SKM-1 treated with dmso at 0.1 percent for 144 hours (cell line): ENCODE results near the gene LMTK2.

Experiments
- DNase-seq: peaks from one replicate; lab custom pipeline; 2025; ENCODE audit not compliant: unreplicated experiment; lab: John Stamatoyannopoulos, UW

LMTK2 gene

GRCh38 chr7:98106647-98107312 lies at the start of gene LMTK2:
Gene LMTK2, plus strand, starts transcription at chr7:98106862. Its CDS starts 316 bp downstream, at chr7:98107178.
- peak; percentile 86 for DNase-seq

GRCh38 chr7:98057157-98057556 lies 49.5 kb upstream of the LMTK2 start:
- no peak for DNase-seq

DNA sequence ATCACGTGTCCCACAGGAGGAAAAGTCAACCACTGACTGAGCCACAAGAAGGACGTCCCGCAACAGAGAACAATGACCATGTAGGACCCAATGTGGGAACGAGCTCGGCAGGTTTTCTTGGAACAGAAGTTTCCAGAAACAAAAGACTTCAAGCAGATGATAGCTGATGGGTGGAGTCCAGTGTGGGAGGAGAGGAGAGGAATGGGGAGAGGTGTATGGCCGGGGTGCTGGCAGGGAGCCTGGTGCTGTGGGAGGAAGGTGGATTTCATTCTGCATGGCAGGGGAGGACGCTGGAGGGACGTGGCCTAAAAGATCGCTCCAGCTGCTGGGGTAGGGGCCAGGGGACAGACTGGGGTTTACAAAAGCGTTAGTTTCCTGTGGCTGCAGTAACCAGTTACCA lies 48.5 kb upstream of the LMTK2 start:
- DNase-seq, result no peak

DNA sequence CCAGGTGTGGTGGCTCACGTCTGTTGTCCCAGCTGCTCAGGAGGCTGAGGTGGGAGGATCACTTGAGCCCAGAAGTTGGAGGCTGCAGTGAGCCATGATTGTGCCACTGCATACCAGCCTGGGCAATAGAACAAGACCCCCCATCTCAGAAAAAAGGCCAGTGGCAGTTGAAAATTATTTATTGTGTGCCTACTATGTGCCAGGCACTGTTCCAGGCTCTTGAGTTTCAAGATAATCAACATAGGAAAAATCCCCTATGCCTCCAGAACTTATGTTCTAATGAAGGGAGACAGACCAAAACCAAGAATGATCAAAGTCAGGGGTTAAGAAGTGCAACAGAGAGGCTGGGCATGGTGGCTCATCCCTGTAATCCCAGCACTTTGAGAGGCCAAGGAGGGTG lies 42.4 kb upstream of the LMTK2 start:
- DNase-seq, result no peak

DNA sequence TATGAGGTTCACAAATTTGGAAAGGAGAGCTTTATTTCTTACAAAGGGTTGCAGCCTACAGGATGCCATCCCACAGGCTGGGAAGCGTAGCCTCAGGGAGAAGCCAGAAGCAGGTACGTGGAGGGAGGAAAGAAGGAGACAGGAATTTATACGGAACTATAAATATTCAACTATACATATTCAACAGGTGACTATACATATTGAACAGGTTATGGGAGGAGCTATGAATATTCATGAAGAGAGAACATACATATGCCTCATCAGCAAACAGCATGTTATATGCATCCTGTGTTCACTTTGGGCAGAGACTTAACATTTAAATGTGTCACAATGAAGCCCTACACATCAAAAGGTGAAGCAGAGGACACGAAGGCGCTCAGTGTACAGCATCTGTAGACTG lies 40.5 kb upstream of the LMTK2 start:
- no peak for DNase-seq

GRCh38 chr7:98066934-98067507 lies 39.6 kb upstream of the LMTK2 start:
- no peak for DNase-seq

- no peak for DNase-seq
Measured at GRCh38 chr7:98073047-98073446, 33.6 kb upstream of the LMTK2 start.

DNA sequence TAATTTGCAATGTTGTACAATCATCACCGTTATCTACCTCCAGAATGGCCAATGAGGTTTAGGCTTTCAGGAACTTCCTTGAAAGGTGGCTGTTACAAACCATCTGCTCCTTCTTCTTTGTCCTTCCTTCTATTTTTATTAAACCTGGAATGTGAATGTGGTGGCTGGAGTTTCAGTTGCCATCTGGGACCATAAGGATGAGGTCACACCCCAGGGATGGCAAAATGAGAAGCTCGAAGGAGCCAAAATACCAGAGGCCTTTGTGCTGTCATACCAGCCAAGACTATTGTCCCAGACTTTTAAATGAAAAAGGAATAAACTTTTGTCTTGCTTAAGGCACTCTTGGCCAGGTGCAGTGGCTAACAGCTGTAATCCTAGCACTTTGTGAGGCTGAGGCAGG lies 30.9 kb upstream of the LMTK2 start:
- no peak for DNase-seq

GRCh38 chr7:98077762-98078161 lies 28.9 kb upstream of the LMTK2 start:
- DNase-seq, result no peak

DNA sequence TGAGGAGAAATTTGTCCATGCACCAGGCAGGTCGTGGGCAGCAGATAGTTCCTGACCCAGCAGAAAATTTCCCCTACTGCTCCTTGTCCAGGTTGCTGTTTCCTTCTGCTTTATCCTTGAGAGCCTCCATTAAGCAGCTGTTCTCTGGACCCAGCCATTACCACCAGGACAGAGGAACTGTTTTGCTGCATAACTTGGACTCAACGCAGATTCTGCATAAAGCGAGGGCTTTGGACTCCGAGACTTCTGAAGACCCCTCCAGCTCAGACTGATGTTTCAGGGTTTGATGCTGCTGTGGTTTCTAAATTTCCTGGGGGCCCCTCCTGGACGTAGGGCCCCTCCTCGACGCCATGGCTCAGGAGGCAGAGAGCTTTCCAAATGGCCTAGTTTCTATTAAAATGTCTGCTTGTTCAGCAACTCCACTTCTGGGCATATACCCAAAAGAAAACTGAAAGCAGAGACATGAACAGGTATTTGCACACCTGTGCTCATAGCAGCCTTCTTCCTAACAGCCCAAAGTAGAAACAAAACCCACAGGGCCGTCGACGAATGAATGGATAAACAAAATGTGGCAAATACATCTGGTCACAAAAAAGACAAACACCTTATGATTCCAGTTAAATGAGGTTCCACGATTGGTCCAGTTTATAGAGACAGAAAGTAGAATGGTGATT lies 28.3 kb upstream of the LMTK2 start:
- no peak for DNase-seq

GRCh38 chr7:98079891-98080648 lies 26.6 kb upstream of the LMTK2 start:
- DNase-seq, result no peak

DNA sequence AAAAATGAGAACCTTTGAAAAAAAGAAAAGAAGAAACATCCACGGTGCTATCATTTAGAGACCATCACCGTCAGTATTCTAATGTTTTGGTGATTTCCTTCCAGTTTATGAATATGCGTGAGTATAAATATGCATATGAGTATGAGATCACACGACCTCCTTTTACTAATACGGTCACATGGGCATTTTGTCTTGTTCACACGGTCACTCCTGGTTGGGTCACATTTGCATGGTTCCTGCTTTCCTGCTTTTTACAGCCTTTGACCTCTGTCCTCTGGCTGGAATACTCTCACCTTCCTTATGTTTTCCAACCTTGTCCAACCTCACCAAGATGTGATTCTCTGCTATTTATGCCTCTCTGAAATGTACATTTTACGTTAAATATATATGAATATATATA lies 25.3 kb upstream of the LMTK2 start:
- no peak for DNase-seq

- no peak for DNase-seq
Measured at GRCh38 chr7:98084631-98085030, 22.0 kb upstream of the LMTK2 start.

DNA sequence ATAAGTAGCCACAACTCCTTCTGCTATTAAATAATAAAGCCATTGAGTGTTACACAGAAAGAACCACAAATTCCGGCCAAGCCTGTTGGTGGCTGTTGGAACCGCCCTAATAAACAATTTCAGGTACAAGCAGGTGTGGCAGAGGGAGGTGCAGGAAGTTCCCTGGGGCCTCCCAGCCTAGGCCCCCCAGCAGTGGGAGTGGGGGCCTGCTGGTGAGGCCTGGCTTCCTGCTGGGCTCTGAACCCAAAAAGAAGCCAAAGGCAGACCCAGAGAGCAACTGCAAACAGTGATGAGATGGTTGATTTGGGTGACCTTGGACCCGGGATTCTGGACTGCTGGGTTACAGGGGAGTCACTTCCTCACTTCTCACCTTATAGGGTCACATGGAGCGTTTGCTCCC lies 21.0 kb upstream of the LMTK2 start:
- DNase-seq, result no peak

GRCh38 chr7:98086281-98086718 lies 20.4 kb upstream of the LMTK2 start:
- no peak for DNase-seq

GRCh38 chr7:98088109-98088508 lies 18.6 kb upstream of the LMTK2 start:
- no peak for DNase-seq

DNA sequence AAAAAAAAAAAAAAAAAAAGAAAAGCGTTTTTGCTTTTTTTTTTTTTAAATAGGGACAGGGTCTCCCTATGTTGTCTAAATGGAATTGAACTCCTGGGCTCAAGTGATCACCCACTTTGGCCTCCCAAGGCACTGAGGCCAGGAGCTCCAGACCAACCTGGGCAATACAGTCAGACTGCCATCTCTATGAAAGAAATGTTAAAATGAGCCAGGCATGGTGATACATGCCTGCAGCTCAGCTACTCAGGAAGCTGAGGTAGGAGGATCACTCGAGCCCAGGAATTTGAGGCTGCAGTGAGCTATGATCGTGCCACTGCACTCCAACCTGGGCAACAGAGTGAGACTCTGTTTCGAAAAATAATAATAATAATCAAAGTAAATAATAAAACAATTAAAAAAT lies 16.5 kb upstream of the LMTK2 start:
- DNase-seq, result no peak

DNA sequence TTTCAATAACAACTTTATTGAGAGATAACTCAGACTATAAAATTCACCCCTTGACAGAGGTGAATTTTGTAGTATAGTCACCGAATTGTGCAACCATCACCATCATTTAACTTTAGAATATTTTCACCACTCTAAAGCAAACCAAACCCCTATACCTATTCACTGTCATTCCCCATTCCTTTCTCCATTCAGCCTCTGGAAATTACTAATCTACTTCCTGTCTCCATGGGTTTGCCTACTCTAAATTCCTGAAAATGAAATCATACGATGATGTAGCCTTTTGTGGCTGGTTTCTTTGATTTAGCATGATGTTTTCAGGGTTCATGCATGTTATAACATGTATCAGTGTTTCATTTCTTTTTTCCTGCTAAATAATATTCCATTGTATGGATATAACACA lies 15.6 kb upstream of the LMTK2 start:
- no peak for DNase-seq

DNA sequence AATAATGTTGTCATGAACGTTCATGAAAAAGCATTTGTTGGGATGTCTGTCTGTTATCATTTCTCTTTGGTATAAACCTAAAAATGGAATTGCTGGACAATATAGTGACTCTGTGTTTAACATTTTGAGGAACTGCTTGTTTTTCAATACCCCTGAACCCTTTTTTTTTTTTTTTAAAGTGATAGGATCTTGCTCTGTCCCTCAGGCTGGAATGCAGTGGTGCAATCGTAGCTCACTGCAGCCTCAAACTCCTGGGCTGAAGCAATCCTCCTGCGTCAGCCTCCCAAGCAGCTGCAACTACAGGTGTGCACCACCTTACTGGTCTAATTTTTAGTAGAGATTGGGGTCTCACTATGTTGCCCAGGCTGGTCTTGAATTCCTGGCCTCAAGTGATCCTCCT lies 15.1 kb upstream of the LMTK2 start:
- DNase-seq, result no peak

DNA sequence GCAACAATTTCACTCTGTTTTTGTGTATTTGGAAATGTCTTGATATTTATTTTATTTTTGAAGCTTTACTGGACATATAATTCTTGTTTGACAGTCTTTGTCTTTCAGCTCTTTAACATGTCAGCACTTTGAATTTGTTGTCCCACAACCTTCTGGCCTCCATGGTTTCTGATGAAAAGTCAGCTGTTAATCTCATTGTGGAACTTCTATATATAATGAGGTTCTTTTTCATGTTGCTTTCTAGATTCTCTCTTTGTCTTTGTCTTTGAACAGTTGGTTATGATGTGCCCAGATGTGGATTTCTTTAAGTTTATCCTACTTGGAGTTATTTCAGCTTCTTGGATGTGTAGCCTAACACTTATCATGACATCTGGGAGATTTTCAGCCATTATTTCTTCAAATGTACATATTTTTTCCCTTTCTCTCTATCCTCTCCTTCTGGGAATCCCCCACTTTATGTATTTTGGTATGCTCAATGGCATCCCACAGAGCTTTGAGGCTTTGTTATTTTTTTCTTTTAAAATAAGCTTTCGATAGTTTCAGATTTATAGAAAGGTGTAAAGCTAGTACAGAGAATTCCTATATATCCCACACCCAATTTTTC lies 9.5 kb upstream of the LMTK2 start:
- no peak for DNase-seq

- DNase-seq, result no peak
Measured at GRCh38 chr7:98100088-98100487, 6.6 kb upstream of the LMTK2 start.
